ENCODE data around the gene C6orf52. TPM values are rescaled to one million over a fixed set of nuclear protein-coding genes. Genes with fewer than 3 reads are reported as not detected.

The C6orf52 gene
- total and polyA plus RNA-seq, 2 donors from 2014 or later = 1.5 to 3.8 TPM

GRCh38 chr6:10659699-10660348, 34.6 kb downstream of the C6orf52 start:
- TF ChIP-seq CTCF (IDR thresholded peaks at IDR 0.05; ENCODE audit: borderline replicate concordance, extremely low read depth, insufficient read depth) = no peak
- no peak overlapping the region for H3K4me3 ChIP-seq (ENCODE audit: low read length in 3 of 3)
- no peak overlapping the region for H3K27ac ChIP-seq (ENCODE audit: low read depth in 2 of 2, low read length in 2 of 2)
- peaks cover 0 to 6% (median 0%) of the 10 kb centered on the region in 3 donors for H3K9me3 ChIP-seq (ENCODE audit: control insufficient read depth in 2 of 3, insufficient read depth in 1 of 3, low read length in 3 of 3)
- FAIRE-seq (no peak), DNase-seq (peak in 3 of 5 donors; percentile 22 to 66 (median 39))
- H3K9ac ChIP-seq (ENCODE audit: low read length in 3 of 3) = no peak overlapping the region
- no peaks in the 10 kb centered on the region for H3K36me3 ChIP-seq (ENCODE audit: control insufficient read depth in 2 of 3, insufficient read depth in 3 of 3, low read length in 3 of 3)
- no peaks in the 10 kb centered on the region for H3K4me1 ChIP-seq (ENCODE audit: control insufficient read depth in 2 of 3, insufficient read depth in 2 of 3, low read depth in 1 of 3, low read length in 3 of 3)
- intact Hi-C loops (cut with DNase I) = no loop called here
- no peaks in the 10 kb centered on the region for H3K27me3 ChIP-seq (ENCODE audit: control insufficient read depth, insufficient read depth, low read length)

GRCh38 chr6:10658910-10659698, 35.3 kb downstream of the C6orf52 start:
- Histone ChIP-seq H3K36me3 (ENCODE audit: control insufficient read depth in 2 of 3, insufficient read depth in 3 of 3, low read length in 3 of 3) (no peaks in the 10 kb centered on the region), H3K27ac (ENCODE audit: low read depth in 2 of 2, low read length in 2 of 2) (no peak overlapping the region), H3K9me3 (ENCODE audit: control insufficient read depth in 2 of 3, insufficient read depth in 1 of 3, low read length in 3 of 3) (no peaks in the 10 kb centered on the region), H3K9ac (ENCODE audit: low read length in 3 of 3) (no peak overlapping the region), H3K4me1 (ENCODE audit: control insufficient read depth in 2 of 3, insufficient read depth in 2 of 3, low read depth in 1 of 3, low read length in 3 of 3) (no peaks in the 10 kb centered on the region), H3K4me3 (ENCODE audit: low read length in 3 of 3) (no peak overlapping the region), H3K27me3 (ENCODE audit: control insufficient read depth, insufficient read depth, low read length) (no peaks in the 10 kb centered on the region)
- intact Hi-C loops (cut with DNase I) = no loop called here
- DNase-seq (peak in 1 of 5 donors; percentile 15), FAIRE-seq (no peak)
- TF ChIP-seq CTCF (IDR thresholded peaks at IDR 0.05; ENCODE audit: borderline replicate concordance, extremely low read depth, insufficient read depth) = no peak

- no peaks in the 10 kb centered on the region for H3K27me3 ChIP-seq (ENCODE audit: control insufficient read depth, insufficient read depth, low read length)
- no peak overlapping the region for H3K4me3 ChIP-seq (ENCODE audit: low read length in 3 of 3)
- H3K27ac ChIP-seq (ENCODE audit: low read depth in 2 of 2, low read length in 2 of 2) = no peak overlapping the region
- H3K4me1 ChIP-seq (ENCODE audit: control insufficient read depth in 2 of 3, insufficient read depth in 2 of 3, low read depth in 1 of 3, low read length in 3 of 3) = no peaks in the 10 kb centered on the region
- no peak overlapping the region for H3K9ac ChIP-seq (ENCODE audit: low read length in 3 of 3)
- H3K9me3 ChIP-seq (ENCODE audit: control insufficient read depth in 2 of 3, insufficient read depth in 1 of 3, low read length in 3 of 3) = no peaks in the 10 kb centered on the region
- no peak for TF ChIP-seq CTCF (IDR thresholded peaks at IDR 0.05; ENCODE audit: borderline replicate concordance, extremely low read depth, insufficient read depth)
- intact Hi-C loops (cut with DNase I) = no loop called here
- DNase-seq (no peak), FAIRE-seq (no peak)
- no peaks in the 10 kb centered on the region for H3K36me3 ChIP-seq (ENCODE audit: control insufficient read depth in 2 of 3, insufficient read depth in 3 of 3, low read length in 3 of 3)
Observed at GRCh38 chr6:10655508-10656055, 38.8 kb downstream of the C6orf52 start.

All from kidney (tissue), 14 donors.